Lower lobe of right lung (tissue), 2 donors: Measurements from ENCODE around the gene CD37. TPM values are rescaled to one million over a fixed set of nuclear protein-coding genes. Genes with fewer than 3 reads are reported as not detected.
"Not testable (repeated sequence)": the region's sequence is repeated elsewhere in the genome, so short reads cannot be mapped to it uniquely, and the experiment has no call there.

Source experiments
- ATAC-seq, 2 donors: fragments of 200-7000 bp; cut with Tn5 transposase; one replicate each; pipeline ENCODE4 v1.9.1; 2020 to 2022; ENCODE audit warnings: mild to moderate bottlenecking in 2 of 2, moderate library complexity in 2 of 2
- DNase-seq: peaks from one replicate; pipeline ENCODE4 v3.0.0-alpha.2; 2020
- H3K27ac ChIP-seq: fragments of 200-600 bp; one replicate; pipeline ENCODE4 v1.8.0; 2022
- H3K27me3 ChIP-seq: fragments of 200-600 bp; one replicate; pipeline ENCODE4 v1.8.0; 2022; ENCODE audit warnings: low read depth
- H3K36me3 ChIP-seq: fragments of 200-600 bp; one replicate; pipeline ENCODE4 v1.8.0; 2022; ENCODE audit warnings: mild to moderate bottlenecking
- H3K4me1 ChIP-seq: fragments of 200-600 bp; one replicate; pipeline ENCODE4 v1.8.0; 2022
- H3K4me3 ChIP-seq: fragments of 200-600 bp; one replicate; pipeline ENCODE4 v1.8.0; 2022; ENCODE audit warnings: mild to moderate bottlenecking
- H3K9me3 ChIP-seq: fragments of 200-600 bp; one replicate; pipeline ENCODE4 v1.8.0; 2022
- intact Hi-C: fragments of 100-400 bp; cut with DNase I; formaldehyde crosslinking; loops from one replicate; pipeline ENCODE4 v1.11.0; 2022
- total RNA-seq: library from RNA; stranded (reverse); fragmentation: NEBNext Ultra II Directional; extraction: Animal tissue kit (Norgen Biotek cat#: 25700); gene quantifications from one replicate; pipeline ENCODE4 v1.2.1, GENCODE V29; 2021
- TF ChIP-seq, protein P1 (sequence below): fragments of 200-600 bp; IDR thresholded peaks from one replicate; pipeline ENCODE4 v1.8.0; 2022; ENCODE audit warnings: antibody characterized with exemption, mild to moderate bottlenecking
- donor health status: DM: no; HTN: yes; CAD: no; lungs with severe emphysema.

CD37 gene
- total RNA-seq, 1 donor from 2014 or later = 175 TPM

DNA sequence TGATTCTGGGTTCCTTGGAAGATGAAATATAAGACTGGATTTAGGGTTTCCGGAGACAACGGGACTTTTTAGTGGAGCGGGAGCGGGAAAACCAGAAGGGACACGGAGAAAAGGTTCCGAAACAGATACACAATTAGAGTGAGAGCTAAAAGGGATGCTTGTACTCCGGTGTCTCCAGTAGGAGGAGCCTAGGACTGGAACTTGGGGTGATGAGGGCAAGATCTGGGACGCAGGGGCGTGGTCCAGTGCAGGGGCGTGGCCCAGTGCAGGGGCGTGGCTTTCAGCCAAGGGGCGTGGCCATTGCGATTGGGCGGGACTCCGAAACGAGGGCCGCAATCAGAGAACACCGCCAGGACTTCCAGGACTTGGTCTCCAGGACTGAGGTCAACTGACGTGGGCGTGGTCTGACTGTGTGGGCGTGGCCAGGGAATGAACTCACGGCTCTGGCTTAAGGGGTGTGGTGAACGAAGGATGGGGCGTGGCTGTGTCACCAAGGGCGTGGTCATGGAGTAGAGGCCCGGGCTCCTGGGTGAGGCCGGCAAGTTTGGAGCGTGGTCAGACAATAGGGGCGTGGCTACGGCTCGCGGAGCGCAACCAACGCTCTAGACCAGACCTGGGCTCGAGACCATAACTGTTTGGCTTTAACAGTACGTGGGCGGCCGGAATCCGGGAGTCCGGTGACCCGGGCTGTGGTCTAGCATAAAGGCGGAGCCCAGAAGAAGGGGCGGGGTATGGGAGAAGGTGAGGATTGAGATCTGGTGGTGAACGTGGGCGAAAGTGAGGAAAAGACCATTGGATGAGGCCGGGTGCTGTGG is 28.3 kb downstream of the CD37 start, which contains the start of gene DKKL1:
Gene DKKL1 (plus strand): TSS at position 610 of the 815 bp plus-strand sequence. CDS start 122 bp downstream, at position 732.
- DNase-seq (peak; percentile 99), ATAC-seq (peak; percentile 92 to 96)
- TF ChIP-seq, protein P1, sequence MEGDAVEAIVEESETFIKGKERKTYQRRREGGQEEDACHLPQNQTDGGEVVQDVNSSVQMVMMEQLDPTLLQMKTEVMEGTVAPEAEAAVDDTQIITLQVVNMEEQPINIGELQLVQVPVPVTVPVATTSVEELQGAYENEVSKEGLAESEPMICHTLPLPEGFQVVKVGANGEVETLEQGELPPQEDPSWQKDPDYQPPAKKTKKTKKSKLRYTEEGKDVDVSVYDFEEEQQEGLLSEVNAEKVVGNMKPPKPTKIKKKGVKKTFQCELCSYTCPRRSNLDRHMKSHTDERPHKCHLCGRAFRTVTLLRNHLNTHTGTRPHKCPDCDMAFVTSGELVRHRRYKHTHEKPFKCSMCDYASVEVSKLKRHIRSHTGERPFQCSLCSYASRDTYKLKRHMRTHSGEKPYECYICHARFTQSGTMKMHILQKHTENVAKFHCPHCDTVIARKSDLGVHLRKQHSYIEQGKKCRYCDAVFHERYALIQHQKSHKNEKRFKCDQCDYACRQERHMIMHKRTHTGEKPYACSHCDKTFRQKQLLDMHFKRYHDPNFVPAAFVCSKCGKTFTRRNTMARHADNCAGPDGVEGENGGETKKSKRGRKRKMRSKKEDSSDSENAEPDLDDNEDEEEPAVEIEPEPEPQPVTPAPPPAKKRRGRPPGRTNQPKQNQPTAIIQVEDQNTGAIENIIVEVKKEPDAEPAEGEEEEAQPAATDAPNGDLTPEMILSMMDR = no peak
- Histone ChIP-seq H3K27ac (peak within 1 kb of the TSS; percentile 90), H3K4me1 (peaks cover 18% of the 10 kb centered on the region), H3K4me3 (peak within 1 kb of the TSS; percentile 81), H3K36me3 (peaks cover 13% of the 10 kb centered on the region), H3K27me3 (no peaks in the 10 kb centered on the region), H3K9me3 (no peaks in the 10 kb centered on the region)
- intact Hi-C loops = no loop called here

DNA sequence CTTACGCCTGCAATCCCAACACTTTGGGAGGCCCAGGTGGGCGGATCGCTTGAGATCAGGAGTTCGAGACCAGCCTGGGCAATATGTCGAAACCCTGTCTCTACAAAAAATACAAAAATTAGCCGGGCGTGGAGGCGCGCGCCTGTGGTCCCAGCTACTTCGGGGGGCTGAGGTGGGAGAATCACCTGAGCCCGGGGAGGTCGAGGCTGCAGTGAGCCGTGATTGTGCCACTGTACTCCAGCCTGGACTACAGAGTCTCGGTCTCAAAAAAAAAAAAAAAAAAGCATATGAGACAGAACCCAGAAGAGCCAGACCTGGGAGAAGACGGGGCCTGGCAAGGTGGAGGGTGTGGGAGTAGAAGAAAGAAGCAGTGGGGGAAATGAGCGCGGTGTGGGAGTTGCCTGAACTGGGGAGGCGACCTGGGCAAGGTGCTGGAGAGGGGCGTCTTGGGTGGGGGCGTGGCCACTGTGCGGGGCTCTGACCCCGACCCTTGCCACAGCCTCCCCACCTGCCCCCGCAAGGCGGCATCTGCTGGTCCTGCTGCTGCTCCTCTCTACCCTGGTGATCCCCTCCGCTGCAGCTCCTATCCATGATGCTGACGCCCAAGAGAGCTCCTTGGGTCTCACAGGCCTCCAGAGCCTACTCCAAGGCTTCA is 29.0 kb downstream of the CD37 start:
- Histone ChIP-seq H3K4me1 (peaks cover 18% of the 10 kb centered on the region), H3K27ac (peak overlapping the region; percentile 56), H3K4me3 (peak overlapping the region; percentile 81), H3K27me3 (no peaks in the 10 kb centered on the region), H3K36me3 (peaks cover 5% of the 10 kb centered on the region), H3K9me3 (peaks cover 7% of the 10 kb centered on the region)
- DNase-seq (no peak), ATAC-seq (no peak)
- intact Hi-C loops = no loop called here
- TF ChIP-seq, protein P1 = no peak

DNA sequence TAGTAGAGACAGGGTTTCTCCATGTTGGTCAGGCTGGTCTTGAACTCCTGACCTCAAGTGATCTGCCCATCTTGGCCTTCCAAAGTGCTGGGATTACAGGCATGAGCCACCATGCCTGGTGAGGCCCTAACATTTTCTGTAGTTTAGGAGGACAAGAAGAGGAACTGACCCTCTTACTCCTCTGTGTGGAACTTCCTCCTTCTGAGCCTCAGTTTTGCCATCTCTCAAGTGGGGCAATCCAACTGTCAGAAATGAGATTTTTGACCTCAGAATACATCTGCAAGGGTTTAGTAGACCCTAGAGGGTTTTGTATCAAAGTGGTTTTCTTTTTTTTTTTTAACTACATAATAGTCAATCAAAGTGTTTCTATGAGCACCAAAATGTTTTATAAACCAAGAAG is 30.9 kb downstream of the CD37 start:
- ATAC-seq = no peak
- TF ChIP-seq, protein P1 = no peak
- Histone ChIP-seq H3K4me1 (peaks cover 18% of the 10 kb centered on the region), H3K27ac (no peak overlapping the region), H3K9me3 (peaks cover 14% of the 10 kb centered on the region), H3K36me3 (no peaks in the 10 kb centered on the region), H3K27me3 (no peaks in the 10 kb centered on the region), H3K4me3 (no peak overlapping the region)
- intact Hi-C loops = no loop called here
- no peak for DNase-seq

DNA sequence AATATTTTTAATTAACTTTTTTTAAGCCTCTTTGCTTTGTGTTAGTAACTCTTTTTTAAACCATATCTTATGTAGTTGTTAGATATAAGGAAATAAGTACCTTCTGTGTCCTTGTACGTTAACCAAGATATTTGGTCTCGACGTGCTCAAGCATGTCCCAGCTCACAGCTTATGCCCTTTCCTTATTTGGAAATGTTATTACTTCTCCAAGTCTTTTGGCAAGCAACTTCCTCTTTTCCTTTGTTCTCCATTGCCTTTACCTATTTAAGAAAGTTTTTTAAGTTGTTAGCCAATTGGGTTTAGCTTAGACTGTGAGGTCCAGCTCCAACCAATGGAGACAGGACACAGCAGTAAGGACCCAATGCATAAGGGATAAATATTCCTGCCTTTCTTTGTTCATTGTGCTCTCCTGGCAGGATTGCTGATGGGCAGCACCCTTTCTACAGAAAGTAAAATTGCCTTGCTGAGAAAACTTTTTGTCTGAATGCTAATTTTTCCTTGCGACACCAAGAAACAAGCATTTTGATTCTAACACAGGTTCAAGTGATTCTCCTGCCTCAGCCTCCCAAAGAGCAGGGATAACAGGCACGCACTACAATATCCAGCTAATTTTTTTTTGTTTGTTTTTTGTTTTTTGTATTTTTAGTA is 33.6 kb downstream of the CD37 start:
- TF ChIP-seq, protein P1 = no peak
- no peak for DNase-seq

DNA sequence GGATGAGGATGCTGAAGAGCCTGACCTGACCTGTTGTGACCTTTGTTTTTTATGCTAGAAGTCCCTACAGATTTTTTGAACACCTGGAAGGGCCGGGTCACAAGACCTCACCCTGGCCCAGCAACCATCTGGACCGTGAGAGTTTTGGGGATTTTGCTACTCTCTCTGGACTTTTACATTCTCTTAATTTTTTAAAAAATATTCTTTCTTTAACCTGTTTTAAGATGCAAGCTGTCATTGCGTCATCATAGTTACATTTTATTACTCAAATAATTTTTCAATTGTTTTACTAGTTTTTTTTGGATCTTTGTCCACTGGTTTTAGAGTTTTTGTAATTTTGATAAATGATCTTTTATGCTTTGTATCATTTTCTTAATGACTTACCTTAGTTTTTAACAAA is 36.0 kb downstream of the CD37 start:
- intact Hi-C loops = no loop called here
- no peak overlapping the region for H3K27ac ChIP-seq
- H3K36me3 ChIP-seq = no peaks in the 10 kb centered on the region
- H3K9me3 ChIP-seq = peaks cover 14% of the 10 kb centered on the region
- H3K4me1 ChIP-seq = no peaks in the 10 kb centered on the region
- H3K4me3 ChIP-seq = no peak overlapping the region
- no peaks in the 10 kb centered on the region for H3K27me3 ChIP-seq
- ATAC-seq (no peak), DNase-seq (no peak)
- TF ChIP-seq, protein P1 = no peak

More for the DNA sequence above, 33.6 kb downstream of the CD37 start:
- Histone ChIP-seq H3K4me3 (no peak overlapping the region), H3K4me1 (peaks cover 4% of the 10 kb centered on the region), H3K27ac (no peak overlapping the region), H3K27me3 (no peaks in the 10 kb centered on the region), H3K9me3 (peaks cover 14% of the 10 kb centered on the region), H3K36me3 (no peaks in the 10 kb centered on the region)
- no peak for ATAC-seq
- intact Hi-C loops = no loop called here

DNA sequence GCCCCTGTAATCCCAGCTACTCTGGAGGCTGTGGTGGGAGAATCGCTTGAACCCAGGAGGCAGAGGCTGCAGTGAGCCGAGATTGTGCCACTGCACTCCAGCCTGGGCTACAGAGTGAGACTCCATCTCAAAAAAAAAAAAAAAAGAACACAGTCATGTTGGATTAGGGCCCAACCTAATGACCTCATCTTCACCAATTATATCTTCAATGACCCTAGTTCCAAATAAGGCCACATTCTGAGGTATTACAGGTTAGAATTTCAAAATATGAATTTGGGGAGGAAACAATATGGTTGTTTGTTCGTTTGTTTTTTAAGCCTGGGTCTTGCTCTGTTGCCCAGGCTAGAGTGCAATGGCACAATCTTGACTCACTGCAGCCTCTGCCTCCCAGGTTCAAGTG is 38.0 kb downstream of the CD37 start:
- H3K27me3 ChIP-seq, DNase-seq, ATAC-seq, H3K36me3 ChIP-seq, H3K4me3 ChIP-seq, H3K4me1 ChIP-seq, intact Hi-C loops, H3K27ac ChIP-seq: not testable (repeated sequence)
- H3K9me3 ChIP-seq = peaks cover 14% of the 10 kb centered on the region
